ENCODE data around the gene REG4.

DNA sequence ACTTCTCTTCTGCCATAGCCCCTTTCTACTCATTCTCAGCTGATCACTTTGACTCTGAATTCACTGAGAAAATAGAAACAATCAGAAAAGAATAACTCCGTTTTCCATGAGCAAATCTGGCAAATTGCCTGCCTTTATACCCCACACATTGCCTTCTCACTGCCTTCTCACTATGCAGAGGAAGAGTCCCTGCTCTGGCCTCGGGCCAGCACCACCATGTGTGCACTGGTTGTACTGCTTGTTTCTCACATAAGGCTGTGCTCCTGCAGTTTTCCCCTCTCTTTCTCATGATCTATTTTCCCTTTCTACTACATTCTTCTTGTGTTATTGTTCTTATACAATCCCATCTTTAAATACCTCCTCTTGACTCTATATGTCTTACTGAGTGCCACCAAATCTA is 40.2 kb downstream of the REG4 start:
- TF ChIP-seq POLR2AphosphoS5 (IDR thresholded peaks at IDR 0.05; ENCODE audit: borderline replicate concordance, low read depth, low read length): no peak
- TF ChIP-seq EZH2 (IDR thresholded peaks at IDR 0.05): no peak
- TF ChIP-seq FOXP2 (optimal IDR thresholded peaks at IDR 0.05; ENCODE audit: control extremely low read depth, extremely low read length, insufficient read depth): no peak

All from SK-N-MC (cell line).